ENCODE results near the gene PFDN5.

DNA sequence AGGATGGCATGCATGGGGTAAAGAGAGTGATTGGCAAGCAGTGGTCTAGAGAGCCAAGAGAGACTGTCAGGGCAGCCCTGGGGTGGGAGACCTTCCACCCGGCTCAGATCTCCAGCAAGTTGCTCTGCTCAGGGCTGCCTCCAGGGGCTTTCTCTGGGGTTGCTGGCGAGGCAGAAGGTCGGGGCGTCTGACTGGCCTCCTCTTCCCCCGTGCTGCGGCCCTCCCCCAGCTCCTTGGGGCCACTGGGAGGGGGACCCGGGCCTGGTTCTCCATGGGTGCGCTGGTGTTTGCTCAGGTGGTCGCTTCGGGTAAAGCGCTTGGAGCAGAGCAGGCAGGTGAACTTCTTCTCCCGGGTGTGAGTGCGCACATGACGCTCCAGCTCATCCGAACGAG, 32.7 kb downstream of the PFDN5 start:
- TF ChIP-seq, protein P1, sequence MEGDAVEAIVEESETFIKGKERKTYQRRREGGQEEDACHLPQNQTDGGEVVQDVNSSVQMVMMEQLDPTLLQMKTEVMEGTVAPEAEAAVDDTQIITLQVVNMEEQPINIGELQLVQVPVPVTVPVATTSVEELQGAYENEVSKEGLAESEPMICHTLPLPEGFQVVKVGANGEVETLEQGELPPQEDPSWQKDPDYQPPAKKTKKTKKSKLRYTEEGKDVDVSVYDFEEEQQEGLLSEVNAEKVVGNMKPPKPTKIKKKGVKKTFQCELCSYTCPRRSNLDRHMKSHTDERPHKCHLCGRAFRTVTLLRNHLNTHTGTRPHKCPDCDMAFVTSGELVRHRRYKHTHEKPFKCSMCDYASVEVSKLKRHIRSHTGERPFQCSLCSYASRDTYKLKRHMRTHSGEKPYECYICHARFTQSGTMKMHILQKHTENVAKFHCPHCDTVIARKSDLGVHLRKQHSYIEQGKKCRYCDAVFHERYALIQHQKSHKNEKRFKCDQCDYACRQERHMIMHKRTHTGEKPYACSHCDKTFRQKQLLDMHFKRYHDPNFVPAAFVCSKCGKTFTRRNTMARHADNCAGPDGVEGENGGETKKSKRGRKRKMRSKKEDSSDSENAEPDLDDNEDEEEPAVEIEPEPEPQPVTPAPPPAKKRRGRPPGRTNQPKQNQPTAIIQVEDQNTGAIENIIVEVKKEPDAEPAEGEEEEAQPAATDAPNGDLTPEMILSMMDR (IDR thresholded peaks at IDR 0.05) = no peak
- TF ChIP-seq POLR2A (IDR thresholded peaks at IDR 0.05) = no peak
